Psoas muscle (tissue), 8 donors: ENCODE results near the gene SERPINB6. TPM values are rescaled to one million over a fixed set of nuclear protein-coding genes. Genes with fewer than 3 reads are reported as not detected.

Experiments
- ATAC-seq, 4 donors: fragments of 200-7000 bp; cut with Tn5 transposase; one replicate each; pipeline ENCODE4 v1.9.1; 2020; ENCODE audit warnings: moderate library complexity in 3 of 4, mild to moderate bottlenecking in 2 of 4
- DNase-seq, 2 donors: peaks; one replicate each; pipeline ENCODE4 v3.0.0-alpha.2; 2020
- H3K27ac ChIP-seq: fragments of 200-600 bp; one replicate; pipeline ENCODE4 v1.8.0; 2022
- H3K27me3 ChIP-seq, 3 donors: fragments of 200-600 bp in 1 of 3; one replicate each; pipeline versions ENCODE4 v1.6.1 to v1.8.0; 2013 to 2022; ENCODE audit warnings: low read length in 2 of 3, mild to moderate bottlenecking in 2 of 3, moderate library complexity in 1 of 3; ENCODE audit not compliant: insufficient read depth in 3 of 3
- H3K36me3 ChIP-seq, 2 donors: fragments of 200-600 bp in 1 of 2; one replicate each; pipeline versions ENCODE4 v1.6.1 to v1.8.0; 2013 to 2022; ENCODE audit warnings: low read depth in 1 of 2, mild to moderate bottlenecking in 1 of 2, moderate library complexity in 1 of 2; ENCODE audit not compliant: insufficient read depth in 1 of 2
- H3K4me1 ChIP-seq: fragments of 200-600 bp; one replicate; pipeline ENCODE4 v1.8.0; 2022
- H3K4me3 ChIP-seq: fragments of 200-600 bp; one replicate; pipeline ENCODE4 v1.8.0; 2022; ENCODE audit warnings: mild to moderate bottlenecking
- H3K9me3 ChIP-seq: fragments of 200-600 bp; one replicate; pipeline ENCODE4 v1.8.0; 2022
- CTCF ChIP-seq: fragments of 200-600 bp; IDR thresholded peaks from one replicate; pipeline ENCODE4 v1.8.0; 2022; ENCODE audit warnings: antibody characterized with exemption
- WGBS, 3 donors: extraction: QIAGEN DNeasy Blood & Tissue Kit; methylation state at CpG; one replicate each; pipeline versions ENCODE4 v1.1.6 to v1.1.7; 2013; 5-methylcytosine and 5-hydroxymethylcytosine counted together
- intact Hi-C, 2 donors: fragments of 100-400 bp; cut with DNase I; formaldehyde crosslinking; loops; one replicate each; pipeline versions ENCODE4 v1.11.0 to v1.14.2; 2022
- polyA plus RNA-seq, 3 donors: library from polyadenylated mRNA; stranded (reverse); fragments of 200-250 nt; gene quantifications; one replicate each; pipeline ENCODE4 v1.2.3, GENCODE V29; 2013
- total RNA-seq, 4 donors: library from RNA; stranded (reverse); fragmentation: NEBNext Ultra II Directional in 2 of 4; extraction: Animal tissue kit (Norgen Biotek cat#: 25700) in 2 of 4; gene quantifications; one replicate each; pipeline versions ENCODE4 v1.2.1 to v1.2.4, GENCODE V29; 2021 to 2023
- donor health status: healthy with polysubstance abuse.
- donor health status: DM: no; HTN: no; CAD: no; lungs with moderate emphysema.
- donor health status: Bipolar disorder and iron deficiency.
- donor health status: healthy.
- donor health status: DM: yes; HTN: yes; CAD: no.
- donor health status: DM: no; HTN: no; CAD: no.
- donor health status: DM: no; HTN: no; CAD: no.
- donor health status: DM: yes; HTN: yes; CAD: no.

The SERPINB6 gene
- total and polyA plus RNA-seq, 7 donors = 92.3 to 239 (median 165) TPM

- WGBS, 3 donors = 75 to 87% (median 77%) methylated on average over 9 of the region's 9 CpGs
- Histone ChIP-seq H3K36me3 (peaks cover 0 to 4% of the 10 kb centered on the region in 2 donors), H3K4me3 (no peak overlapping the region), H3K9me3 (no peaks in the 10 kb centered on the region), H3K27ac (no peak overlapping the region), H3K4me1 (peaks cover 45% of the 10 kb centered on the region), H3K27me3 (no peaks in the 10 kb centered on the region)
- intact Hi-C loops = no loop called here
- ATAC-seq (no peak), DNase-seq (no peak)
- TF ChIP-seq CTCF = no peak
Measured at GRCh38 chr6:2962004-2962403, 9.4 kb downstream of the SERPINB6 start.

GRCh38 chr6:2961506-2961905 is 9.9 kb downstream of the SERPINB6 start:
- H3K4me1 ChIP-seq = peaks cover 50% of the 10 kb centered on the region
- no peaks in the 10 kb centered on the region for H3K27me3 ChIP-seq
- intact Hi-C loops = no loop called here
- H3K4me3 ChIP-seq = no peak overlapping the region
- H3K27ac ChIP-seq = no peak overlapping the region
- WGBS, 3 donors = 78 to 87% (median 78%) methylated on average over 7 of the region's 7 CpGs
- no peak for DNase-seq
- no peak for TF ChIP-seq CTCF
- H3K36me3 ChIP-seq = peaks cover 0 to 4% of the 10 kb centered on the region in 2 donors
- no peaks in the 10 kb centered on the region for H3K9me3 ChIP-seq
- no peak for ATAC-seq

GRCh38 chr6:2960935-2961334 is 10.4 kb downstream of the SERPINB6 start:
- Histone ChIP-seq H3K27me3 (no peaks in the 10 kb centered on the region), H3K4me3 (no peak overlapping the region), H3K36me3 (peaks cover 0 to 4% of the 10 kb centered on the region in 2 donors), H3K4me1 (peaks cover 52% of the 10 kb centered on the region), H3K9me3 (no peaks in the 10 kb centered on the region), H3K27ac (no peak overlapping the region)
- DNase-seq = no peak
- no peak for TF ChIP-seq CTCF
- intact Hi-C loops = no loop called here
- no peak for ATAC-seq
- WGBS, 3 donors = 49 to 68% (median 61%) methylated on average over 4 of the region's 4 CpGs

GRCh38 chr6:2959909-2960719 is 11.3 kb downstream of the SERPINB6 start:
- peaks cover 52% of the 10 kb centered on the region for H3K4me1 ChIP-seq
- H3K36me3 ChIP-seq = peaks cover 0 to 11% of the 10 kb centered on the region in 2 donors
- no peaks in the 10 kb centered on the region for H3K9me3 ChIP-seq
- no peak overlapping the region for H3K4me3 ChIP-seq
- H3K27ac ChIP-seq = no peak overlapping the region
- ATAC-seq (peak; percentile 20 to 36 (median 26)), DNase-seq (no peak)
- no peak for TF ChIP-seq CTCF
- no peaks in the 10 kb centered on the region for H3K27me3 ChIP-seq
- intact Hi-C loops = no loop called here
- 76 to 86% (median 80%) methylated on average over 12 of the region's 12 CpGs for WGBS, 3 donors
